ENCODE results near the gene ZNF783.

- no peak for TF ChIP-seq POLR2A (conservative IDR thresholded peaks at IDR 0.05)
- TF ChIP-seq U2AF2 (optimal IDR thresholded peaks at IDR 0.05; ENCODE audit: low read depth, low read length) = no peak
- TF ChIP-seq EZH2 (IDR thresholded peaks at IDR 0.05; ENCODE audit: borderline replicate concordance, low read depth, low read length) = no peak
- TF ChIP-seq CTCF (IDR thresholded peaks at IDR 0.05 in 2 of 3, conservative IDR thresholded peaks at IDR 0.05 in 1 of 3; ENCODE audit: insufficient read depth in 2 of 3, low read depth in 1 of 3, low read length in 3 of 3) = no peak
- no peak for TF ChIP-seq PRDM10 (IDR thresholded peaks at IDR 0.05; ENCODE audit: partially characterized antibody)
- no peak for TF ChIP-seq RCOR1 (IDR thresholded peaks at IDR 0.05; ENCODE audit: borderline replicate concordance in 1 of 2, low read depth in 2 of 2, low read length in 2 of 2)
- no peak for TF ChIP-seq CBX5 (IDR thresholded peaks at IDR 0.05; ENCODE audit: borderline replicate concordance, low read depth)
- no peak for TF ChIP-seq ETS1 (conservative IDR thresholded peaks at IDR 0.05; ENCODE audit: control insufficient read depth, low read depth, low read length)
- no peak for TF ChIP-seq SMC3 (conservative IDR thresholded peaks at IDR 0.05; ENCODE audit: insufficient read depth, low read depth, low read length)
- no peak for TF ChIP-seq MLX (CRISPR knock-in tag; conservative IDR thresholded peaks at IDR 0.05)
- no peak for TF ChIP-seq CBX2 (IDR thresholded peaks at IDR 0.05; ENCODE audit: insufficient read depth, low read length, poor library complexity, severe bottlenecking)
- no peak for TF ChIP-seq NFYB (IDR thresholded peaks at IDR 0.05; ENCODE audit: extremely low read depth, insufficient read length)
Observed at GRCh38 chr7:149280151-149280550, 18.2 kb downstream of the ZNF783 start.
